Stomach (tissue), 4 donors: ENCODE measurements around the gene RIMKLA.

Experiments
- POLR2A ChIP-seq, 4 donors: fragments of 450-650 bp; IDR thresholded peaks; one replicate each; pipeline ENCODE4 v1.6.1; 2016; ENCODE audit warnings: antibody characterized with exemption in 4 of 4, control low read depth in 2 of 4, mild to moderate bottlenecking in 1 of 4, moderate library complexity in 1 of 4
- TF ChIP-seq, protein P1 (sequence below), 7 experiments: fragments of 450-650 bp in 4 of 7; fragments of 200-600 bp in 3 of 7; sonication (generic) in 3 of 7; IDR thresholded peaks; one replicate each; pipeline ENCODE4 v1.5.1; 2016 to 2019; ENCODE audit warnings: antibody characterized with exemption in 7 of 7, control low read depth in 2 of 7, mild to moderate bottlenecking in 1 of 7

DNA sequence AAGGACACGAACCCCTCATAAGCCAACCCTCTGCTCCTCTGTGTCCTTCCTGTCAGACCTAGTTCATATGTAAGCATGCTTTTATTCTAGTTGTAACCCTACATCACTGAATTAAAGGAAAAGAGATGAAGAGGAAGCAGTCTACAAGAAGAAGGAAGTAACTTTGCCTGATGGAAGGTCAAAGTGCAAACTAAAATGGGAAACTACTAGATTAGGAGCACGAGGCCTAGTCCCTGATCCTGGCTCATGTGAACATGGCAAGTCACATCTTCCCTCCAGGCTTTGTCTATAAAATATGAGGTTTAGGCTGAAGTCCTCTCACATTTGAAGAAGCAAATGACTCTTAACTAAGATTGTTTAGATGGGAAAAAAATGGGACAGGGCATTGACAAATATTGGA lies 62.1 kb downstream of the RIMKLA start:
- TF ChIP-seq, protein P1, sequence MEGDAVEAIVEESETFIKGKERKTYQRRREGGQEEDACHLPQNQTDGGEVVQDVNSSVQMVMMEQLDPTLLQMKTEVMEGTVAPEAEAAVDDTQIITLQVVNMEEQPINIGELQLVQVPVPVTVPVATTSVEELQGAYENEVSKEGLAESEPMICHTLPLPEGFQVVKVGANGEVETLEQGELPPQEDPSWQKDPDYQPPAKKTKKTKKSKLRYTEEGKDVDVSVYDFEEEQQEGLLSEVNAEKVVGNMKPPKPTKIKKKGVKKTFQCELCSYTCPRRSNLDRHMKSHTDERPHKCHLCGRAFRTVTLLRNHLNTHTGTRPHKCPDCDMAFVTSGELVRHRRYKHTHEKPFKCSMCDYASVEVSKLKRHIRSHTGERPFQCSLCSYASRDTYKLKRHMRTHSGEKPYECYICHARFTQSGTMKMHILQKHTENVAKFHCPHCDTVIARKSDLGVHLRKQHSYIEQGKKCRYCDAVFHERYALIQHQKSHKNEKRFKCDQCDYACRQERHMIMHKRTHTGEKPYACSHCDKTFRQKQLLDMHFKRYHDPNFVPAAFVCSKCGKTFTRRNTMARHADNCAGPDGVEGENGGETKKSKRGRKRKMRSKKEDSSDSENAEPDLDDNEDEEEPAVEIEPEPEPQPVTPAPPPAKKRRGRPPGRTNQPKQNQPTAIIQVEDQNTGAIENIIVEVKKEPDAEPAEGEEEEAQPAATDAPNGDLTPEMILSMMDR (IDR thresholded peaks at IDR 0.05) = no peak
- TF ChIP-seq POLR2A (IDR thresholded peaks at IDR 0.05) = no peak
